ENCODE data around the gene CEP57. TPM values are rescaled to one million over a fixed set of nuclear protein-coding genes. Genes with fewer than 3 reads are reported as not detected.

Gene CEP57
- total RNA-seq, 1 donor from 2014 or later: 88.3 TPM

DNA sequence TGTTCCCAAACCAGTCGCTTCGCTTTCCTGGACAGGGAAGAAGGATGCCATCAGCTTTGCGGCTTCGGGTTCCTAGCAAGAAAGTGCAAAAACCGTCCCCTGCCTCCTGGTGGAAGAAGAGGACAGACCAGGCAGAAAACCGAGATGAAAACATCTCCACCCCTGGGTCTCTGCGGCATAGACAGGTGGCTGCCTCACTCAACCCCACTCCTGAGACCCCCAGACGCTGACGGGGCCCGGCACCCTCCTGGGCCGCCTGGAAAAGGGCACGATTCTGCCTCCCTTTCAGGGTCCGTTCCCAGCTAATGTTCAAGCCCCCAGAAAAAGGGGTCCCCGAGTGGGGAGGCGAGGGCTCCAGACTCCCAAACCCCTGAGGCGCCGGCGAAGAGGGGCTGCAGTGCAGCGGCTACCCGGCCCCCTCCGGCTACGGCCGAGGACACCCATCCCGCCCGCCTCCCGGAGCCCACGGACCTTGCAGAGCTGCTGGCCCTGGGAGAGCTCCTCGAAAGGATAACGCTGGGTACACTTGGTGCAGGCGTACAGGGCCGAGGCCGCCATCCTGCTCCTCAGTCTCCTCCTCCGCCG, 1.3 kb upstream of the CEP57 start:
- DNase-seq (ENCODE audit: low spot score): no peak
- H3K27me3 Mint-ChIP-seq (ENCODE audit: low read depth): no peaks in the 10 kb centered on the region
- peak overlapping the region; percentile 74 for H3K27ac Mint-ChIP-seq
- intact Hi-C loops (cut with micrococcal nuclease): loop anchor here (1.0 to 5.0 kb wide), 7 partner anchors 554 to 1662 kb away; partner anchors contain the start of genes CCDC82, CWC15, ENDOD1 and KDM4D
- H3K4me1 Mint-ChIP-seq (ENCODE audit: low read depth): peaks cover 47% of the 10 kb centered on the region
- peaks cover 64% of the 10 kb centered on the region for H3K36me3 Mint-ChIP-seq (ENCODE audit: low read depth)
- no peaks in the 10 kb centered on the region for H3K9me3 Mint-ChIP-seq
- H3K4me3 Mint-ChIP-seq (ENCODE audit: low read depth): peak overlapping the region; percentile 98

DNA sequence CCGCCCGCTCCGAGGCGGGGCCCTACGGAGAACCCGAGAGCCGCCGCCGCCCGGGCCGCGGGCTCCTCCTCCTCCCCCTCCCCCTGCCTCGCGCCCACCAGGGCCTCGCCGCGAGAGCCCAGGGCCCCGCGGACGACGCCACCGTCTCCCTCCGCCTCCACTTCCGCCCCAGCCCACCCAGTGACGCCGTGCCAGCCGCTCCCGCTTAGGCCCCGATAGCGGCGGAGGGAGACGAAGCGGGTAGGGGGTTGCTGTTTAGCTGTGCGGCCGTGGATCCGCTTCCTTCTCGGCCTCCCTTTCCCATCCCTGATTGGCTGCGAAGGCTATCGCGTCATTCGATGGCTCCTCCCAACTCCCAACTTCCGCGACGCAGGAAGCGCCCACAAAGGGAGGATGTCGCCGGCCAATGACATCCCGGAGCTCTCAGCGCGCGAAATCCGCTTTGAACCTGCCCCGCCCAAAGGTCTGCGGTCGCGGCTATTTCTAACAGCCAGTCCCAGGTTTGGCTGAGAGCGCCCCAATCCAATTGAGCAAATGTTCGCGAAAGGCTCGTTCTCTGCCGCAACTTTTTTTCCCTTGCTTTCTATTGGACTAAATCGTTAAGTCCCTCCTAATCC, 684 bp upstream of the CEP57 start, which contains the start of gene FAM76B:
Gene FAM76B, minus strand, starts transcription at position 277 of the 617 bp plus-strand sequence. CDS start 304 bp downstream, outside the sequence.
- peaks cover 63% of the 10 kb centered on the region for H3K36me3 Mint-ChIP-seq (ENCODE audit: low read depth)
- intact Hi-C loops (cut with micrococcal nuclease): loop anchor here (1.0 to 10.0 kb wide), 13 partner anchors 38 to 1662 kb away; partner anchors contain the start of genes CCDC82, CWC15, ENDOD1 and KDM4D
- H3K27ac Mint-ChIP-seq: peak within 1 kb of the TSS; percentile 100
- DNase-seq (ENCODE audit: low spot score): peak; percentile 97
- H3K4me3 Mint-ChIP-seq (ENCODE audit: low read depth): peak within 1 kb of the TSS; percentile 98
- H3K9me3 Mint-ChIP-seq: no peaks in the 10 kb centered on the region
- peaks cover 48% of the 10 kb centered on the region for H3K4me1 Mint-ChIP-seq (ENCODE audit: low read depth)
- no peaks in the 10 kb centered on the region for H3K27me3 Mint-ChIP-seq (ENCODE audit: low read depth)

GRCh38 chr11:95790933-95791708, 823 bp downstream of the CEP57 start:
- Mint-ChIP-seq H3K27me3 (ENCODE audit: low read depth) (no peaks in the 10 kb centered on the region), H3K4me1 (ENCODE audit: low read depth) (peaks cover 47% of the 10 kb centered on the region), H3K36me3 (ENCODE audit: low read depth) (peaks cover 55% of the 10 kb centered on the region), H3K27ac (peak overlapping the region; percentile 100), H3K9me3 (no peaks in the 10 kb centered on the region), H3K4me3 (ENCODE audit: low read depth) (peak overlapping the region; percentile 98)
- peak; percentile 58 for DNase-seq (ENCODE audit: low spot score)
- intact Hi-C loops (cut with micrococcal nuclease): loop anchor here (1.0 to 10.0 kb wide), 6 partner anchors 36 to 640 kb away; partner anchors contain the start of gene MTMR2

DNA sequence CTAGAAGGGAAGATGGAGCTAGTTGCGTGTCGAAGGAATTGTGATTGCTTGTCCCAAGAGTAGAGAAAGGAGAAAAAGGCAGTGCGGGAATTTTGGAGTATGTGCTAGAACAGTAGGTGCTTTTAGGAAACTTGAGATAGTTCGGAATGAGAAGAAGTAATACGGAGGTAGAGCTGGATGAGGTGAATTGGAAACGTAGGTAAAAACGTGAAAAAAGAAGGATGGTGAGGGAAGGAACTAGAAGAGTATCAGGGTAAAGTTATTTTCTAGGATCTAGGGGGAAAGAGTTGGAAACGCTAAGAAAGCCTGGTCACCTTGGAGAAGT, 1.4 kb downstream of the CEP57 start:
- Mint-ChIP-seq H3K27ac (peak overlapping the region; percentile 100), H3K9me3 (no peaks in the 10 kb centered on the region), H3K36me3 (ENCODE audit: low read depth) (peaks cover 49% of the 10 kb centered on the region), H3K4me1 (ENCODE audit: low read depth) (peaks cover 46% of the 10 kb centered on the region), H3K27me3 (ENCODE audit: low read depth) (no peaks in the 10 kb centered on the region), H3K4me3 (ENCODE audit: low read depth) (peak overlapping the region; percentile 98)
- DNase-seq (ENCODE audit: low spot score): no peak
- intact Hi-C loops (cut with micrococcal nuclease): loop anchor here (2.0 to 10.0 kb wide), 4 partner anchors 36 to 453 kb away; partner anchors contain the start of gene MTMR2

DNA sequence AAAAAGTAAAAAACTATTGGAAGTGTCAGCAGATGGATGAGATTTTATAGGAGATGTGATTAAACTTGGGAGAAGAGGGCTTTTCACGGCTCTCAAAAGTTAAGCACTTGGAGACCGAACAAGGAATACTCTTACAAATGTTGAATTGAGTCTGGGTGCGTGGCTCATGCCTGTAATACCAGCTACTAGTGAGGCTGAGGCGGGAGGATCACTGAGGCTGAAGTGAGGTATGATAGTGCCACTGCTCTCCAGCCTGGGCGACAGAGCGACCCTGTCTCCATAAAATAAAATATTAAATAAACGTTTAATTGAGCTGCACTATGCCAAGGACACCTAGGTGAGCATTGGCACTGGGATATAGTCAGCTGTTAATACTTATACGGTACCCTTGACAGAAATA, 1.9 kb downstream of the CEP57 start:
- no peak for DNase-seq (ENCODE audit: low spot score)
- intact Hi-C loops (cut with micrococcal nuclease): loop anchor here (5.0 to 10.0 kb wide), 3 partner anchors 35 to 453 kb away; no protein-coding TSS in a partner anchor
- H3K9me3 Mint-ChIP-seq: no peaks in the 10 kb centered on the region
- H3K27ac Mint-ChIP-seq: peak overlapping the region; percentile 100
- H3K4me3 Mint-ChIP-seq (ENCODE audit: low read depth): peak overlapping the region; percentile 98
- H3K36me3 Mint-ChIP-seq (ENCODE audit: low read depth): peaks cover 45% of the 10 kb centered on the region
- peaks cover 46% of the 10 kb centered on the region for H3K4me1 Mint-ChIP-seq (ENCODE audit: low read depth)
- no peaks in the 10 kb centered on the region for H3K27me3 Mint-ChIP-seq (ENCODE audit: low read depth)

DNA sequence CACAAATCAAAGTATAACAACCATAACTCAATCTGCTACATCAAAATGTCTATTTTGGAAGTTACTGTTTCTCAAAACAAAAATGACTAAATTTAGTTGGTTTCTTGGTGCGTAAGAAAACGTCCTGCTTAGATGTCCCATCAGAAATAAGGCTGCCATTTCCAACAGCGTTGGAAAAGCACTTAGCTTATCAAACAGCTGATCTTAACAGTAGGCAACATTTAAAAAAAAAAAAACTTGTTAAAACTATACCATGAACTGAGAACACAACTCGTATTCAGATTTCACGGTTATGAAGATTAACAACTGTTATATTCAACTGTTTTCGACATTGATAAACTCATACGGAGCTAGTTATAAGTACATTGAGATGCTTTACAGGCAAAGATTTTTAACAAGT, 2.4 kb downstream of the CEP57 start:
- H3K27me3 Mint-ChIP-seq (ENCODE audit: low read depth): no peaks in the 10 kb centered on the region
- H3K4me3 Mint-ChIP-seq (ENCODE audit: low read depth): peak overlapping the region; percentile 11
- peaks cover 46% of the 10 kb centered on the region for H3K4me1 Mint-ChIP-seq (ENCODE audit: low read depth)
- no peak overlapping the region for H3K27ac Mint-ChIP-seq
- H3K9me3 Mint-ChIP-seq: no peaks in the 10 kb centered on the region
- peaks cover 40% of the 10 kb centered on the region for H3K36me3 Mint-ChIP-seq (ENCODE audit: low read depth)
- DNase-seq (ENCODE audit: low spot score): no peak
- intact Hi-C loops (cut with micrococcal nuclease): loop anchor here (5.0 to 10.0 kb wide), 3 partner anchors 35 to 452 kb away; no protein-coding TSS in a partner anchor

DNA sequence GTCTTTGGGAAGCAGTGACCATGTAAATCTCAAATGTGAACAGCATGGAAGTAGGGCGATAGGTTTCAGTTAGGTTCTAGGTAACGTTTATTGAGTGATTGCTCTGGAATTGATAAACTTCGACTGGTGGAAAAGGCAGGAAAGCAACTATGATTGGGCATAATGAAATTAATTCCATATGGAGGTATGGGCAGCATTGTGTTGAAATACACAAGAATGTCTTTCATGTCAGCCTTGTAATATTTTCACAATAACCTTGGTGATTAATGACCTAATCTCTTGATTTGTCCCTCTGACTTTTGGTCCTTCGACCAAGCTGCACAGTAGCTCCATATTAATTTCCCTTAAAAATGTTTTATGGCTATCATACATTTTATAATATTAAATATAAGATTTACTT, 2.8 kb downstream of the CEP57 start:
- intact Hi-C loops (cut with micrococcal nuclease): loop anchor here (5.0 to 10.0 kb wide), 3 partner anchors 34 to 452 kb away; no protein-coding TSS in a partner anchor
- no peak for DNase-seq (ENCODE audit: low spot score)
- Mint-ChIP-seq H3K4me1 (ENCODE audit: low read depth) (peaks cover 42% of the 10 kb centered on the region), H3K9me3 (no peaks in the 10 kb centered on the region), H3K4me3 (ENCODE audit: low read depth) (peak overlapping the region; percentile 11), H3K27me3 (ENCODE audit: low read depth) (no peaks in the 10 kb centered on the region), H3K27ac (no peak overlapping the region), H3K36me3 (ENCODE audit: low read depth) (peaks cover 36% of the 10 kb centered on the region)

DNA sequence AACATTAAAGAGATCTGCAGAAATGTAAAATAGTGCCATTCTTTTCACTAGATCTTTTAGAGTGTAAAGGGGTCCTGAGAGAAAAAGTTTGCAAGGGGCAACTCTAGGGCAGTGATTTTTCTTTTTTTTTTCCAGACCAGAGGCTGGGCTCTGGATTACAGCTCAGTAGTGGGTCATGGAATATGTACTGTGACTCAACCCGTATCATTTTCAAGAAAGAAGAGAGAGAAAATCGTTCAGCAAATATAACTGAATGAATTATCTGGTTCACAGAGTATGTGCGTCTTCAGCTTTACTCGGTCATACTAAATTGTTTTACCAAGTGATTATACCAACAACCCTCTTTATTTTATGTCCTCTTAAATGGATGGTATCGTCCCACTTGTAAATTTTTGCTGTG, 3.8 kb downstream of the CEP57 start:
- H3K27ac Mint-ChIP-seq: no peak overlapping the region
- peaks cover 36% of the 10 kb centered on the region for H3K4me1 Mint-ChIP-seq (ENCODE audit: low read depth)
- H3K9me3 Mint-ChIP-seq: no peaks in the 10 kb centered on the region
- peaks cover 33% of the 10 kb centered on the region for H3K36me3 Mint-ChIP-seq (ENCODE audit: low read depth)
- H3K27me3 Mint-ChIP-seq (ENCODE audit: low read depth): no peaks in the 10 kb centered on the region
- intact Hi-C loops (cut with micrococcal nuclease): loop anchor here (5.0 to 10.0 kb wide), 3 partner anchors 33 to 451 kb away; no protein-coding TSS in a partner anchor
- DNase-seq (ENCODE audit: low spot score): no peak
- no peak overlapping the region for H3K4me3 Mint-ChIP-seq (ENCODE audit: low read depth)

- Mint-ChIP-seq H3K9me3 (no peaks in the 10 kb centered on the region), H3K4me1 (ENCODE audit: low read depth) (peaks cover 39% of the 10 kb centered on the region), H3K4me3 (ENCODE audit: low read depth) (no peak overlapping the region), H3K36me3 (ENCODE audit: low read depth) (peaks cover 48% of the 10 kb centered on the region), H3K27ac (no peak overlapping the region), H3K27me3 (ENCODE audit: low read depth) (no peaks in the 10 kb centered on the region)
- DNase-seq (ENCODE audit: low spot score): no peak
- intact Hi-C loops (cut with micrococcal nuclease): loop anchor here (10.0 kb wide), 1 partner anchor 449 kb away; no protein-coding TSS in a partner anchor
These were observed 5.5 kb downstream of the CEP57 start for GRCh38 chr11:95795627-95796295.

GRCh38 chr11:95796501-95796900, 6.2 kb downstream of the CEP57 start:
- Mint-ChIP-seq H3K4me1 (ENCODE audit: low read depth) (peaks cover 37% of the 10 kb centered on the region), H3K27ac (no peak overlapping the region), H3K27me3 (ENCODE audit: low read depth) (no peaks in the 10 kb centered on the region), H3K36me3 (ENCODE audit: low read depth) (peaks cover 53% of the 10 kb centered on the region), H3K9me3 (no peaks in the 10 kb centered on the region), H3K4me3 (ENCODE audit: low read depth) (no peak overlapping the region)
- intact Hi-C loops (cut with micrococcal nuclease): loop anchor here (10.0 kb wide), 1 partner anchor 448 kb away; no protein-coding TSS in a partner anchor
- no peak for DNase-seq (ENCODE audit: low spot score)

DNA sequence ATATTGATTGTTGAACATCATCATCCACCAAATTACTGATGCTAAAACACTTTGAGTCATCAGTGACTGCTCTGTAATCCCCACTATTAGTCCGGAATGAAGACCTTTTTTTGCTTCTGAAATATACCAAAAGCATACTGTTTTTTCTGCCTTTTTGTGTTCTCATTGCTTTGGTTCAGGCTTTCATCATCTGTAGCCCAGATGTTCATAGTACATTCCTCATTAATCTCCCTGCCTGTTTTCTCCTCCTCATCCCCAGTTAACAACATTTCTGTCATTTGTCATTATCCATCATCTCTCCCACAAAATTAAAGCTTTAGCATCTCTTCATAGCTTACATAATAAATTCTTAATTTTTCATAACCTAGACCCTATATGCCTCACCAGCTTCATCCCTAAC, 9.2 kb downstream of the CEP57 start:
- intact Hi-C loops (cut with micrococcal nuclease): loop anchor here (10.0 kb wide), 1 partner anchor 445 kb away; no protein-coding TSS in a partner anchor
- Mint-ChIP-seq H3K27me3 (ENCODE audit: low read depth) (no peaks in the 10 kb centered on the region), H3K9me3 (no peaks in the 10 kb centered on the region), H3K27ac (no peak overlapping the region), H3K4me1 (ENCODE audit: low read depth) (peaks cover 13% of the 10 kb centered on the region), H3K36me3 (ENCODE audit: low read depth) (peaks cover 51% of the 10 kb centered on the region), H3K4me3 (ENCODE audit: low read depth) (no peak overlapping the region)
- DNase-seq (ENCODE audit: low spot score): no peak

DNA sequence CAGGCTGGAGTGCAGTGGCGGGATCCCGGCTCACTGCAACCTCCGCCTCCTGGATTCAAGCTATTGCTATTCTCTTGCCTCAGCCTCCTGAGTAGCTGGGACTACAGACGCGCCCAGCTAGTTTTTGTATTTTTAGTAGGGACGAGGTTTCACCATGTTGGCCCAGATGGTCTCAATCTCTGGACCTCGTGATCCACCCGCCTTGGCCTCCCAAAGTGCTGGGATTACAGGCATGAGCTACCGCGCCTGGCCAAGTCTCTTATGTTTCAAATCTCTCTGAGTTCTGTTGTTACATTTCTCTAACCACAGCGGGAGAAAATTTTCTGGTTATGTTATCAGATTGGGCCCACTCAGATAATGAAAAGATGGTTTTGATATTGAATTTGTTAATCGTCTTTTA, 10.1 kb downstream of the CEP57 start:
- no peak overlapping the region for H3K27ac Mint-ChIP-seq
- intact Hi-C loops (cut with micrococcal nuclease): no loop called here
- H3K4me1 Mint-ChIP-seq (ENCODE audit: low read depth): peaks cover 6% of the 10 kb centered on the region
- no peaks in the 10 kb centered on the region for H3K9me3 Mint-ChIP-seq
- H3K36me3 Mint-ChIP-seq (ENCODE audit: low read depth): peaks cover 52% of the 10 kb centered on the region
- H3K4me3 Mint-ChIP-seq (ENCODE audit: low read depth): no peak overlapping the region
- no peak for DNase-seq (ENCODE audit: low spot score)
- H3K27me3 Mint-ChIP-seq (ENCODE audit: low read depth): no peaks in the 10 kb centered on the region
